Measurements from ENCODE around the gene BRSK2.

BRSK2 gene

GRCh38 chr11:1484695-1485503 lies 95.2 kb downstream of the BRSK2 start:
- DNase-seq, result no peak

- DNase-seq, result no peak
Observed at GRCh38 chr11:1485504-1485885, 95.8 kb downstream of the BRSK2 start.

- DNase-seq, result no peak
Observed at GRCh38 chr11:1486054-1486825, 96.5 kb downstream of the BRSK2 start, which contains the start of gene MOB2. Gene MOB2, minus strand, starts transcription at chr11:1486779. Its CDS starts 223 bp downstream, at chr11:1486556.

GRCh38 chr11:1487091-1487850 lies 97.5 kb downstream of the BRSK2 start:
- DNase-seq, result no peak

GRCh38 chr11:1487851-1488574 lies 98.3 kb downstream of the BRSK2 start:
- DNase-seq, result no peak

GRCh38 chr11:1488575-1489180 lies 98.9 kb downstream of the BRSK2 start:
- DNase-seq, result no peak

- DNase-seq, result no peak
Observed at GRCh38 chr11:1490651-1491050, 100.9 kb downstream of the BRSK2 start.

GRCh38 chr11:1491379-1491778 lies 101.6 kb downstream of the BRSK2 start:
- no peak for DNase-seq

GRCh38 chr11:1493650-1494244 lies 104.0 kb downstream of the BRSK2 start:
- DNase-seq, result no peak

GRCh38 chr11:1494650-1495049 lies 104.9 kb downstream of the BRSK2 start:
- no peak for DNase-seq

GRCh38 chr11:1496091-1496760 lies 106.5 kb downstream of the BRSK2 start:
- no peak for DNase-seq

- no peak for DNase-seq
Observed at GRCh38 chr11:1496761-1497095, 107.0 kb downstream of the BRSK2 start.

- no peak for DNase-seq
Observed at GRCh38 chr11:1497600-1497999, 107.9 kb downstream of the BRSK2 start.

- DNase-seq, result no peak
Observed at GRCh38 chr11:1498262-1498661, 108.5 kb downstream of the BRSK2 start.

GRCh38 chr11:1499261-1499890 lies 109.6 kb downstream of the BRSK2 start:
- DNase-seq, result no peak

GRCh38 chr11:1499899-1500298 lies 110.2 kb downstream of the BRSK2 start:
- no peak for DNase-seq

GRCh38 chr11:1500466-1501420 lies 111.0 kb downstream of the BRSK2 start:
- no peak for DNase-seq

- no peak for DNase-seq
Observed at GRCh38 chr11:1501421-1502167, 111.9 kb downstream of the BRSK2 start.

All from activated CD8-positive, alpha-beta memory T cell treated with anti-CD3 and anti-CD28 coated beads for 24 hours (primary cell).